WTC11 (cell line): ENCODE results near the gene NOL12. TPM values are rescaled to one million over a fixed set of nuclear protein-coding genes. Genes with fewer than 3 reads are reported as not detected.

ENCODE experiments used
- ATAC-seq: fragments of 200-7000 bp; cut with Tn5 transposase; 2 replicates; pipeline ENCODE4 v1.10.0; 2021; ENCODE audit warnings: mild to moderate bottlenecking, moderate library complexity
- CTCF ChIA-PET: fragments of 300-600 bp; sonication (Branson Sonifier 250); formaldehyde crosslinking; loops from one replicate; lab custom pipeline; 2021; ENCODE audit warnings: antibody characterized with exemption; lab: Charles Lee
- POLR2A ChIA-PET: fragments of 350-600 bp; sonication (Branson Sonifier 250); formaldehyde crosslinking; loops from one replicate; lab custom pipeline; 2021; ENCODE audit warnings: antibody characterized with exemption; lab: Charles Lee
- DNase-seq: peaks from one replicate; pipeline ENCODE4 v3.0.0; 2021; ENCODE audit warnings: low spot score
- H3K27ac Mint-ChIP-seq: 2 replicates; pipeline ENCODE4 v1.8.0; 2021; ENCODE audit warnings: mixed read lengths
- H3K27me3 Mint-ChIP-seq: 2 replicates; pipeline ENCODE4 v1.8.0; 2021; ENCODE audit warnings: low read depth, mild to moderate bottlenecking, moderate library complexity, mixed read lengths
- H3K36me3 Mint-ChIP-seq: 2 replicates; pipeline ENCODE4 v1.8.0; 2021; ENCODE audit warnings: mixed read lengths
- H3K4me1 Mint-ChIP-seq: 2 replicates; pipeline ENCODE4 v1.8.0; 2022; ENCODE audit warnings: mixed read lengths
- H3K4me3 Mint-ChIP-seq: 2 replicates; pipeline ENCODE4 v1.8.0; 2021; ENCODE audit warnings: mild to moderate bottlenecking, moderate library complexity, mixed read lengths
- H3K9me3 Mint-ChIP-seq: 2 replicates; pipeline ENCODE4 v1.8.0; 2021; ENCODE audit warnings: mixed read lengths
- CBFB ChIP-seq: sonication (generic); formaldehyde crosslinking; IDR thresholded peaks from 2 replicates; pipeline ENCODE4 v1.8.1; 2022; ENCODE audit warnings: mild to moderate bottlenecking, low read depth, missing genetic modification reagents
- ETV6 ChIP-seq: sonication (generic); formaldehyde crosslinking; IDR thresholded peaks from 2 replicates; pipeline ENCODE4 v1.8.1; 2022; ENCODE audit warnings: mild to moderate bottlenecking, missing genetic modification reagents
- FOXJ3 ChIP-seq: sonication (generic); formaldehyde crosslinking; IDR thresholded peaks from 2 replicates; pipeline ENCODE4 v1.9.0; 2021; ENCODE audit warnings: missing genetic modification reagents, mild to moderate bottlenecking, borderline replicate concordance
- GRHL2 ChIP-seq: fragments of 250-450 bp; sonication (Bioruptor Pico); IDR thresholded peaks from 2 replicates; pipeline ENCODE4 v1.8.0; 2022; ENCODE audit warnings: mild to moderate bottlenecking, moderate library complexity; ENCODE audit not compliant: insufficient replicate concordance, severe bottlenecking
- HMGA2 ChIP-seq: fragments of 250-450 bp; sonication (Bioruptor Pico); IDR thresholded peaks from 2 replicates; pipeline ENCODE4 v1.4.0; 2021; ENCODE audit warnings: mild to moderate bottlenecking, moderate library complexity
- NFATC4 ChIP-seq: fragments of 250-450 bp; sonication (Bioruptor Pico); IDR thresholded peaks from 2 replicates; pipeline ENCODE4 v1.9.0; 2021; ENCODE audit warnings: mild to moderate bottlenecking
- NFE2L1 ChIP-seq: sonication (generic); formaldehyde crosslinking; IDR thresholded peaks from 2 replicates; pipeline ENCODE4 v1.8.1; 2023; ENCODE audit warnings: missing genetic modification reagents
- NR1H2 ChIP-seq: sonication (generic); formaldehyde crosslinking; IDR thresholded peaks from 2 replicates; pipeline ENCODE4 v1.9.0; 2021; ENCODE audit warnings: mild to moderate bottlenecking, moderate library complexity, missing genetic modification reagents
- NR2C2 ChIP-seq: sonication (generic); formaldehyde crosslinking; IDR thresholded peaks from 2 replicates; pipeline ENCODE4 v1.8.0; 2022; ENCODE audit warnings: mild to moderate bottlenecking, missing genetic modification reagents
- NR3C1 ChIP-seq: sonication (generic); formaldehyde crosslinking; conservative IDR thresholded peaks from 2 replicates; pipeline ENCODE4 v1.8.1; 2023; ENCODE audit warnings: low read depth, mild to moderate bottlenecking, missing genetic modification reagents
- RORB ChIP-seq: fragments of 250-450 bp; sonication (Bioruptor Pico); IDR thresholded peaks from 2 replicates; pipeline ENCODE4 v1.9.0; 2021; ENCODE audit warnings: mild to moderate bottlenecking
- USF2 ChIP-seq: sonication (generic); formaldehyde crosslinking; IDR thresholded peaks from 2 replicates; pipeline ENCODE4 v1.8.1; 2023; ENCODE audit warnings: mild to moderate bottlenecking, missing genetic modification reagents, moderate library complexity
- ZNF263 ChIP-seq: sonication (generic); formaldehyde crosslinking; IDR thresholded peaks from 2 replicates; pipeline ENCODE4 v1.8.1; 2022; ENCODE audit warnings: low read depth, mild to moderate bottlenecking, moderate library complexity, missing genetic modification reagents
- ZNF317 ChIP-seq: sonication (generic); formaldehyde crosslinking; IDR thresholded peaks from 2 replicates; pipeline ENCODE4 v1.8.1; 2023; ENCODE audit warnings: low read depth, mild to moderate bottlenecking, moderate library complexity, missing genetic modification reagents, borderline replicate concordance
- ZNF396 ChIP-seq: fragments of 250-450 bp; sonication (Bioruptor Pico); IDR thresholded peaks from 2 replicates; pipeline ENCODE4 v1.8.0; 2021; ENCODE audit warnings: mild to moderate bottlenecking, moderate library complexity, borderline replicate concordance
- ZNF423 ChIP-seq: fragments of 250-450 bp; sonication (Bioruptor Pico); IDR thresholded peaks from 2 replicates; pipeline ENCODE4 v2.1.2; 2022; ENCODE audit warnings: mild to moderate bottlenecking, moderate library complexity
- total RNA-seq: library from RNA; stranded (reverse); gene quantifications from 3 replicates; pipeline ENCODE4 v1.2.3, GENCODE V29; 2021
- TF ChIP-seq, protein P1 (sequence below): sonication (generic); formaldehyde crosslinking; IDR thresholded peaks from 2 replicates; pipeline ENCODE4 v1.8.1; 2023; ENCODE audit warnings: mild to moderate bottlenecking, missing genetic modification reagents, borderline replicate concordance
- TF ChIP-seq, protein P2 (sequence below): sonication (generic); formaldehyde crosslinking; IDR thresholded peaks from 2 replicates; pipeline ENCODE4 v1.8.1; 2022; ENCODE audit warnings: mild to moderate bottlenecking, missing genetic modification reagents, moderate library complexity, borderline replicate concordance
- TF ChIP-seq, protein P3 (sequence below): fragments of 250-450 bp; sonication (Bioruptor Pico); IDR thresholded peaks from 2 replicates; pipeline ENCODE4 v2.1.2; 2022; ENCODE audit warnings: mild to moderate bottlenecking, moderate library complexity

NOL12 gene
- total RNA-seq, 1 experiment from 2014 or later: 24.9 TPM

- TF ChIP-seq USF2 (no peak), RORB (CRISPR knock-in tag) (no peak), FOXJ3 (CRISPR knock-in tag) (no peak), CBFB (CRISPR knock-in tag) (no peak), ZNF423 (no peak), HMGA2 (CRISPR knock-in tag) (no peak)
- TF ChIP-seq, protein P1, sequence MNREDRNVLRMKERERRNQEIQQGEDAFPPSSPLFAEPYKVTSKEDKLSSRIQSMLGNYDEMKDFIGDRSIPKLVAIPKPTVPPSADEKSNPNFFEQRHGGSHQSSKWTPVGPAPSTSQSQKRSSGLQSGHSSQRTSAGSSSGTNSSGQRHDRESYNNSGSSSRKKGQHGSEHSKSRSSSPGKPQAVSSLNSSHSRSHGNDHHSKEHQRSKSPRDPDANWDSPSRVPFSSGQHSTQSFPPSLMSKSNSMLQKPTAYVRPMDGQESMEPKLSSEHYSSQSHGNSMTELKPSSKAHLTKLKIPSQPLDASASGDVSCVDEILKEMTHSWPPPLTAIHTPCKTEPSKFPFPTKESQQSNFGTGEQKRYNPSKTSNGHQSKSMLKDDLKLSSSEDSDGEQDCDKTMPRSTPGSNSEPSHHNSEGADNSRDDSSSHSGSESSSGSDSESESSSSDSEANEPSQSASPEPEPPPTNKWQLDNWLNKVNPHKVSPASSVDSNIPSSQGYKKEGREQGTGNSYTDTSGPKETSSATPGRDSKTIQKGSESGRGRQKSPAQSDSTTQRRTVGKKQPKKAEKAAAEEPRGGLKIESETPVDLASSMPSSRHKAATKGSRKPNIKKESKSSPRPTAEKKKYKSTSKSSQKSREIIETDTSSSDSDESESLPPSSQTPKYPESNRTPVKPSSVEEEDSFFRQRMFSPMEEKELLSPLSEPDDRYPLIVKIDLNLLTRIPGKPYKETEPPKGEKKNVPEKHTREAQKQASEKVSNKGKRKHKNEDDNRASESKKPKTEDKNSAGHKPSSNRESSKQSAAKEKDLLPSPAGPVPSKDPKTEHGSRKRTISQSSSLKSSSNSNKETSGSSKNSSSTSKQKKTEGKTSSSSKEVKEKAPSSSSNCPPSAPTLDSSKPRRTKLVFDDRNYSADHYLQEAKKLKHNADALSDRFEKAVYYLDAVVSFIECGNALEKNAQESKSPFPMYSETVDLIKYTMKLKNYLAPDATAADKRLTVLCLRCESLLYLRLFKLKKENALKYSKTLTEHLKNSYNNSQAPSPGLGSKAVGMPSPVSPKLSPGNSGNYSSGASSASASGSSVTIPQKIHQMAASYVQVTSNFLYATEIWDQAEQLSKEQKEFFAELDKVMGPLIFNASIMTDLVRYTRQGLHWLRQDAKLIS (CRISPR knock-in tag): no peak
- TF ChIP-seq, protein P2, sequence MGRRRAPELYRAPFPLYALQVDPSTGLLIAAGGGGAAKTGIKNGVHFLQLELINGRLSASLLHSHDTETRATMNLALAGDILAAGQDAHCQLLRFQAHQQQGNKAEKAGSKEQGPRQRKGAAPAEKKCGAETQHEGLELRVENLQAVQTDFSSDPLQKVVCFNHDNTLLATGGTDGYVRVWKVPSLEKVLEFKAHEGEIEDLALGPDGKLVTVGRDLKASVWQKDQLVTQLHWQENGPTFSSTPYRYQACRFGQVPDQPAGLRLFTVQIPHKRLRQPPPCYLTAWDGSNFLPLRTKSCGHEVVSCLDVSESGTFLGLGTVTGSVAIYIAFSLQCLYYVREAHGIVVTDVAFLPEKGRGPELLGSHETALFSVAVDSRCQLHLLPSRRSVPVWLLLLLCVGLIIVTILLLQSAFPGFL: no peak
Measured at GRCh38 chr22:37661160-37661924, 24.8 kb upstream of the NOL12 start (continued).

DNA sequence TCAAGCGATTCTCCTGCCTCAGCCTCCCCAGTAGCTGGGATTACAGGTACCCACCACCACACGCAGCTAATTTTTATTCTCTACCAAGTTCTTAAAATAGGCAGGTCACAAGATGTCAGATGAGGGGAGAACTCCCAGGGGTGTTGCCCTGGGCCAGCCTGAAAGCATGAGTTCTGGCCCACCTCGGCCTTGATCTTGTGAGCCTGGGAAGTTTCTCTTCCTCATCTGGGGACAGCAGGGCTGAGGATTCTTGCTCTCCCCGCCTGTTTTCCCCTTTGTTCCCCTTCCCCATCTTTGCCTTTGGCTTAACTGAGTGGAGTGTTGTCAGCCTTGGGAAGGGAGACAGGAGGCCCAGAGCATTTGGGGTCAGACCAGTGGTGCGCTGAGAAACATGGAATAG is 24.1 kb upstream of the NOL12 start:
- H3K27me3 Mint-ChIP-seq: no peaks in the 10 kb centered on the region
- H3K4me1 Mint-ChIP-seq: peaks cover 29% of the 10 kb centered on the region
- no peak overlapping the region for H3K4me3 Mint-ChIP-seq
- CTCF ChIA-PET: interaction anchor here (0.9 to 12.1 kb wide), 9 partner anchors 9 to 73 kb away, joined by 3 to 161 read pairs (median 6); partner anchors contain the start of genes GGA1, LGALS1 and SH3BP1
- no peak for DNase-seq
- no peaks in the 10 kb centered on the region for H3K9me3 Mint-ChIP-seq
- TF ChIP-seq ZNF396 (CRISPR knock-in tag): no peak
- TF ChIP-seq ZNF317: no peak
- TF ChIP-seq, protein P2: no peak
- TF ChIP-seq NR1H2 (CRISPR knock-in tag): no peak
- no peak for TF ChIP-seq NFATC4 (CRISPR knock-in tag)
- TF ChIP-seq, all 79 proteins: peak for 0
- POLR2A ChIA-PET: no interaction called here
- Mint-ChIP-seq H3K36me3 (peaks cover 17% of the 10 kb centered on the region; the same call in 1 of the 2 replicates), H3K27ac (peak overlapping the region; percentile 30; the same call in 1 of the 2 replicates)
- no peak for ATAC-seq

GRCh38 chr22:37663521-37664140 is 22.5 kb upstream of the NOL12 start:
- ChIA-PET POLR2A (interaction anchor here (0.7 kb wide), 1 partner anchor 99 kb away, joined by 3 read pairs; no protein-coding TSS in a partner anchor), CTCF (interaction anchor here (0.6 to 12.1 kb wide), 6 partner anchors 12 to 284 kb away, joined by 3 to 161 read pairs (median 4); partner anchors contain the start of genes LGALS1 and SH3BP1)
- DNase-seq: no peak
- H3K9me3 Mint-ChIP-seq: no peaks in the 10 kb centered on the region
- no peaks in the 10 kb centered on the region for H3K27me3 Mint-ChIP-seq
- peaks cover 17% of the 10 kb centered on the region; the same call in 1 of the 2 replicates for H3K36me3 Mint-ChIP-seq
- no peak for ATAC-seq
- H3K4me1 Mint-ChIP-seq: peaks cover 29% of the 10 kb centered on the region
- H3K4me3 Mint-ChIP-seq: no peak overlapping the region
- peak overlapping the region; percentile 45; the same call in 1 of the 2 replicates for H3K27ac Mint-ChIP-seq
- TF ChIP-seq USF2 (no peak), GRHL2 (CRISPR knock-in tag) (no peak), NFE2L1 (no peak), NFATC4 (CRISPR knock-in tag) (no peak), ZNF263 (CRISPR knock-in tag) (no peak), NR2C2 (CRISPR knock-in tag) (no peak), ETV6 (no peak), NR3C1 (CRISPR knock-in tag) (no peak)
- TF ChIP-seq, protein P3, sequence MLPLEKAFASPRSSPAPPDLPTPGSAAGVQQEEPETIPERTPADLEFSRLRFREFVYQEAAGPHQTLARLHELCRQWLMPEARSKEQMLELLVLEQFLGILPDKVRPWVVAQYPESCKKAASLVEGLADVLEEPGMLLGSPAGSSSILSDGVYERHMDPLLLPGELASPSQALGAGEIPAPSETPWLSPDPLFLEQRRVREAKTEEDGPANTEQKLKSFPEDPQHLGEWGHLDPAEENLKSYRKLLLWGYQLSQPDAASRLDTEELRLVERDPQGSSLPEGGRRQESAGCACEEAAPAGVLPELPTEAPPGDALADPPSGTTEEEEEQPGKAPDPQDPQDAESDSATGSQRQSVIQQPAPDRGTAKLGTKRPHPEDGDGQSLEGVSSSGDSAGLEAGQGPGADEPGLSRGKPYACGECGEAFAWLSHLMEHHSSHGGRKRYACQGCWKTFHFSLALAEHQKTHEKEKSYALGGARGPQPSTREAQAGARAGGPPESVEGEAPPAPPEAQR (CRISPR knock-in tag): no peak
